Skin of body (tissue), 2 donors: Measurements from ENCODE around the gene ZNF500. TPM values are rescaled to one million over a fixed set of nuclear protein-coding genes. Genes with fewer than 3 reads are reported as not detected.

Source experiments
- DNase-seq: peaks from one replicate; lab custom pipeline; 2025; lab: John Stamatoyannopoulos, UW
- total RNA-seq: library from RNA; depleted of rRNA; stranded (reverse); fragments of >200 nt; gene quantifications from one replicate; pipeline ENCODE4 v1.2.3, GENCODE V29; 2014

The ZNF500 gene
- 5.5 TPM for total RNA-seq

GRCh38 chr16:4766875-4767628, at the start of gene ZNF500:
Gene ZNF500, minus strand, starts transcription at chr16:4767162. Its CDS starts 1,184 bp downstream, at chr16:4765978.
- peak; percentile 96 for DNase-seq

GRCh38 chr16:4814542-4815173, 47.7 kb upstream of the ZNF500 start:
- no peak for DNase-seq

DNA sequence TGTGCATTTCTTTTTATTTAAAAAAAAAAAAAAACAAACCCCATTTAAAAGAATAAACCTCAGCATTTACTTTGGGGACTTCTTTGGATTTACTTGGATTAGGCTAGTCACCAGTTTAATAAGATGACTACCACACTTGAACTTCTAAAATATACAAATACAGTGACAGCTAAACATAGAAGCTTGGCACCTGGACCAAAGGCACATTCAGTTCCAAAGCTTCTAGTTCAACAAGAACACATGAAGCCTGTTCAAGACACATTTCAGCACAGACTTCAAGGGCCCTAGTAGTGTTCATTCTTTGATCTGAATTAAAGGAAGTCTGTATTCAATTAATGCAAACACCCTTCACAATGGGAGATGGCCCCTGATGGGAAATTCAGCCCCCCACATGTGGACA, 47.1 kb upstream of the ZNF500 start:
- DNase-seq = no peak

GRCh38 chr16:4813251-4814003, 46.5 kb upstream of the ZNF500 start:
- no peak for DNase-seq

GRCh38 chr16:4811773-4812172, 44.8 kb upstream of the ZNF500 start:
- DNase-seq = no peak

GRCh38 chr16:4811242-4811641, 44.3 kb upstream of the ZNF500 start:
- no peak for DNase-seq

GRCh38 chr16:4806280-4806679, 39.3 kb upstream of the ZNF500 start:
- no peak for DNase-seq

DNA sequence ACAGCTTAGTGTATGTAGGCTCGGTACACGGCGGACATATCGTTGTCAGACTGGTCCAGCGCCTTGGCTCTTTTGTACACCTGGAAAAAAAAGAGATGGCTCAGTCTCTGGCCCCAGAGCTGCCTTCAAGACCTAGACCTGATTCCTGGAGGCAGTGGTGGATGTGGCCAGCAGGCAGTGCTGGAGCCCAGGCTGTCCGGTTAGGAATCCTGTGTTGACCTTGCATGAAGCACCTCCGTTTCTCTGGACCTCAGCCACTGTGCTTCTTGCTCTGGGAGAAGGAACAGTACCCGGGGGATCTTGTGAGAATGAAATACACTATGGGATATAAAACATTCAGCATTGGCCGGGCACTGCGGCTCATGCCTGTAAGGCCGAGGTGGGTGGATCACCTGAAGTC, 38.3 kb upstream of the ZNF500 start:
- DNase-seq = no peak

DNA sequence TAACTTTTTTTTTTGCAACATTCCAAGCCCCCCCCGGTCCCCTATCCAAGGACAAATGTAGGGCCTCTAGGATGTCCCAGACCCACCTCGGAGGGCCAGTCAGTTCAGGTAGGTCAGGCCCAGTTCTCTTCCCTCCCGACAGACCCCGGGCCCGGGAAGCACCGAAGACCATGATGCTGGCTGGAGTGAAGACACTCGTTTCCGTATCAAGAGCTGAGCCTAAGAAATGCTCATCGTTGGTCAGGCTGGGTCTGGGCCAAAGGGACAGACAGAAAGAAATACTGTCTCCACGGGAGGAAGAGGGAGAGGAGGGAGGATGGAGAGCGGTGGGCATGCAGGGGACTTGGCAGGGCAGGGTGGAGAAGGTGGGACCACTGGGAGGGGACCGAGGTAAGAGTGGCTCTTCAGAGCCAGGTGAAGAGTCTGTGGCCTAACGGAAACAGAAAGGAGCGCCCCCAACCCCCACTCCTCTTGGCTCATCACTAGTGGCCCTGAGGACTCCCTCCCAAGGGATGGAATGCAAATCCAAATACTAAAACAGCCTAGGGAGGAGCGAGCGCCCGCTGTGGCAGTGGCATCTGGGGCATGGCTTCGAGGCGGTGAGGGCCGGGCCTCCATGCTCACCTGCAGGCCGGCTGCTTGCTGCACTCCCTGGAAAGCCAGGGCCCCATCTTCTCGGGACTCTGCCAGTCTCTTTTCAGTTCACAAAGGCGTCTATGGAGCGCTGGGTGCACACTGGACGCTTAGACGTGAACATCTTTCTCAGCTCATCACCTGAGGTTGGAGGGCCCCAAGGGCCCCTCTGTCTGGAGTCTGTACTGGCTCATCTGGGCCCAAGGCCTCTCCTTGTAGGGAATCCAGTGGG, 37.2 kb upstream of the ZNF500 start:
- DNase-seq = no peak

DNA sequence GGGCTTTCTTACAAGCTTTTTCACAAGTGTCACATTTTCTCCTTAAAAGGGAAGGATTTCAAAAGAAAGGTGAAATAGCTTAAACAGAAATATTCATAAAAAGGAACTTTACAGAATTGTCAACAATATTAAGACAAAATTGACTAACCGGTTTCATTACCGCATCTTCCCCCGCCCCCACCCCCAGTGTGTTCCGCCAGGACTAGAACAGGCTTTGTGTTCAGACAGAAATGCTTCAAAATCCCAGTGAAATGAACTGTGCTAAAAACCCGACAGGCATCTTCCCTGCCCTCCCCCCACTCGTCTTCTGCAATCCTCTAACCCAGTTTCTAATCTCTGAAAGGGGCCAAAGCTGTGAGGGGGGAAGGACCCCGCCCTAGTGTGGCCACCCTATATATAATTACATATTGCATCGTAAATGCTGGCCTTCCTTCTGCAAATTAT, 36.5 kb upstream of the ZNF500 start:
- no peak for DNase-seq

DNA sequence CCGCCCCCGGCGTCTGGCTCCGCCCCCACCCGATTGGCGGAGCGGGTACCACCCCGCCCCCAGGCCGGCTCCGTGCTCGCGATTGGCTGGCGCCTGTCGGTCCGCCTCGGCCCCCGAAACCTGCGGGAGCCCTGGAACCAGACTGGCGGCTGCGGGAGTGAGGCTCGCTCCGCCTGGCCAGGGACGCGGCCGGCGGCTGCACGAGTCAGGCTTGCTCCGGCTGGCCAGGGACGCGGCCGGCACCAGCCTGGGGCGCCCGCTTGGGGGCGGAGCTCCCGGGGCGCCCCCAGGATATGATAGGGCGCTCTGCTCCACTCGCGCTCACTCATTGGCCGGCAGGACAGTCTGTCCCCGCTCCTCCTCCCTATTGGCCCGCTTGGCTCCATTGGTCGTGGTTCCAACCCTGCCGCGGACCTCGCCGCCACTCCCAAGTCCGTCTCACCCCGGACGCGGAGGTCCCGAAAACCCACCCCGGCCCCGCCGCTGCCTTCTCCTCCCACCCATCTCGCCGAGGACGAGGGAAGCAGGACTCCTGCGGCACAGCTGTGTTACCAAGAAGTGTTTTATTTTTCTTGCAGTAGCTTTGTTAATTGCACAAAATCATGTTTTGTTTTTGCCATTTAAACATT, 35.8 kb upstream of the ZNF500 start:
- peak; percentile 66 for DNase-seq

GRCh38 chr16:4801962-4802658, 35.1 kb upstream of the ZNF500 start, which contains the start of gene ROGDI:
Gene ROGDI, minus strand, starts transcription at chr16:4802633. Its CDS starts 62 bp downstream, at chr16:4802571.
- DNase-seq = no peak

DNA sequence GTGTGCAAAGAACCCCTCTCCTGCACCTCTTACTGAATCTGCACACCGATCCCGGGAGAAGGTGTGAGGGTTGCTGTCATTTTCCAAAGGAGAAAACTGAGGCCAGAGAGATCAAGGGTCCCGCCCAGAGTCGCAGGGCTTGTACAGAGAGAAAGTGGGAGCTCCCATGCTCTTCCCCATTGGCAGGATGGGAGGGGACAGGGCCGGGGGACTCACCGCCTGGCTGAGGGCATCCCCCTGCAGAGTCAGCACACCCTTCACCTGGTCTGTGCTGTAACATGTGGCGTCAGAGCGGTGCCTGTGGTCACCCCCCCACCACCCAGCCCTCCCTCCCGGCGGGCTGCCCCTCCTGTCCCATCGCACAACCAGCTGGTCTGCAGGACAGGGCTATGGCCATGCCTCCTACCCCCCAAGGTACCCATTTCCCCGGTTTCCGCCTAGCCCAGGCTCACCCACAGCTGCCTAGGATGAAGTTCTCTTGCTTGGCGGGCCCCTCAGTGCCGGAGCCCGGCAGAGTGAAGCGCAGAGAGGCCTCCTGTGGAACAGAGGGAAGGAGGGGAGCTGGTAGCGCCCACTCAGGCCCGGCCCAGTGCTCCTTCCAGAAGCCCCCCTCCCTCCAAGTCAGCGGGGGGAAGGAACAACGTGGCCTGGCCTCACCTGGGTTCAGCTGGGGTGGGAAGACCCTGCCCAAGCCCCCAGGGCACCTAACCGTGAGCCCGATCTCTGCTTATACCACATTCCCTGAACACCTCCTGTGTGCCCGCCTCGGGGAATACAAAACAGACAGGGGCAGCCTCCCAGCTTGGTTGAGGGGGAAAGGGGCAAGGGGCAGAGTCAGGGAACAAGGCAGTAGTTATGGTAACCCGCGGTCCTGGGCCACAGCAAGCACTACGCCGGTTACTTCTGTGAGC, 34.3 kb upstream of the ZNF500 start:
- no peak for DNase-seq

GRCh38 chr16:4800290-4801041, 33.5 kb upstream of the ZNF500 start:
- no peak for DNase-seq

DNA sequence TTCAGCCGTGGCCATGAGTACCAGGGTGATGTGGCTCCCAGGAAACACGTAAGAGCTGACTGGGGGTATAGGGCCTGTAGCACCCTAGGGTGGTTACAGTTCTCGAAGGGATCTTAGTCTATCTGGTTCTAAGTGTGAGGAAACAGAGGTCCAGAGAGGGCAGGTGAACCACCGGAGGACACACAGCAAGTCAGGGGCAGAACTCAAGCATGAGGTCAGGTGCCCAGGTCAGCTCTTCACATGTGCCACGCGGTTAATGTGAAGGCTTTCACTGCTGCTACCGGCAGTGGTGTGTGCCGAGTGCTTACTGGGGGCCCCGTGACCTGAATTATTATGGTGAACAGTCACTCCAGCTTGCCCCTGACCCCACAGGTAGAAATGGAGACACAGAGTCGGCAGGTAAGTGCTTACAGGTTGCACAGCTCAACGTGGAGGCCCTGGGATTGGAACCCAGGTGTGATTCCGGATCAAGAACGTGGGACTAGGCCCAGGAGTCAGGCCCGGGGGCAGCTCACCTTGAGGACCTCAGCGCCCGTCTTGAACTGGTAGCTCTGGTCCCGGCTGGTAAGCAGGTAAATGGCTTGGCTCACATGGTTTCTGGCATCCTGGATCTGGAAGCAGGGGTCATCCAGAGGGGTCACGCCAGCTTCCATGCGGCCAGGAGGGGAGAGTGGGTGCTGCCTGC, 32.4 kb upstream of the ZNF500 start:
- DNase-seq = no peak

DNA sequence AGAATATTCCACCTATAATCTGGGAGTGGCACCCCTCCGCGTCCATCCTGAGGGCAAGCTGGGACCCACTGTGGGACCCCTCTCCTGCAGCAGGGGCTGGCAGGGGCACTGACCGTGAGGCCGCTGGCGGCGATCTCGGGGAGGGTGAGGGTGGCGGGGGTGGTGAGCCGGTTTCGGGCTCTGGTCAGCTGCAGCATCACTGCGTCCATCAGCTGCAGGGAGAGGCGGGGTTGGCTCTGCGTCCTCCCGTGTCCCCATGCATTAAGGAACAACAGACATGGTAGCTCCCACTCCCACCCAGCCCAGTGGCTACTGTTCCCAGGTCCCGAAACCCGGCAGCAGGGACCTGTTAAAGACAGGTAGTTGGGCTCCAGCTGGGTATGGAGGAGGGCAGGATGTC, 31.5 kb upstream of the ZNF500 start:
- DNase-seq = no peak

GRCh38 chr16:4797805-4798252, 30.9 kb upstream of the ZNF500 start:
- no peak for DNase-seq
